GM21723 (cell line): Measurements from ENCODE around the gene CYB5A.
"Not testable (repeated sequence)": the region's sequence is repeated elsewhere in the genome, so short reads cannot be mapped to it uniquely, and the experiment has no call there.

Source experiments
- ATAC-seq: cut with Tn5 transposase; IDR thresholded peaks from one replicate; pipeline ENCODE4 v1.9.1; 2021; ENCODE audit warnings: mild to moderate bottlenecking, moderate library complexity; ENCODE audit not compliant: unreplicated experiment

The CYB5A gene, protein sequence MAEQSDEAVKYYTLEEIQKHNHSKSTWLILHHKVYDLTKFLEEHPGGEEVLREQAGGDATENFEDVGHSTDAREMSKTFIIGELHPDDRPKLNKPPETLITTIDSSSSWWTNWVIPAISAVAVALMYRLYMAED

DNA sequence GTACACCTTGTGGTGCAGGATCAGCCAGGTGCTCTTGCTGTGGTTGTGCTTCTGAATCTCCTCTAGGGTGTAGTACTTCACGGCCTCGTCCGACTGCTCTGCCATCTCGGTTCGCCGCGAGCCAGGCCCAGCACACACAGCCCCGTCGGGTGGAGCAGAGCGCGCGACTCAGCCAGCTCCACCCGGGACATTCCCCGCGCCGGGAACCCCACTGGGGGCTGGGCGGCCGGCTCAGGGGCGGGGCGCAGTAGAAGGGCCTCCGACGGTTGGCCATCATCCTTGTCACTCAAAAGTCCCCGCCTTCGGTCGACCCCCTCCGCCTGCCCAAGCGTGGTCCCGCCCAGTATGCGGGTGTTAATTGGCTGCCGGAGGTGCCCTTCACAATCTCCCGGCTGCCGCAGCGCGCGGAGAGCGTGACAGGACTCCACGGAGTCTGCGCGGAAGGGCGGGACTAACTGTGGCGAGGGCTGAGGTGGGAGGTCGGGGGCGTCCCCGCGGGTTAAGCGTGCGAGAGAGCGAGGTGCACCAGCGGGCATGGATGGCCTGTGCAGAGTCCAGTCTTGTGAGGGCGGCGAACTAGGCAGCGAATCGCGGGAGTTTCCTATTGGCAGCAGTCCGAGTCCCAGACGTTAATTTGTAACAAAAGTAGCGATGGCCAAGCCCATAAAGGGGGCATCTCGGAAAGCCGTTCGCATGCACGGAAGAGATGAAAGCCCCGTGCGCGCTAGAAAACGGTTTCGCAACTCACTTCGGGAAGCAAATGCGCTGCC, at the start of gene CYB5A:
CYB5A (minus strand) TSS at position 193 of the 770 bp plus-strand sequence; CDS start at position 105, 88 bp downstream.
- ATAC-seq, result peak; percentile 99

DNA sequence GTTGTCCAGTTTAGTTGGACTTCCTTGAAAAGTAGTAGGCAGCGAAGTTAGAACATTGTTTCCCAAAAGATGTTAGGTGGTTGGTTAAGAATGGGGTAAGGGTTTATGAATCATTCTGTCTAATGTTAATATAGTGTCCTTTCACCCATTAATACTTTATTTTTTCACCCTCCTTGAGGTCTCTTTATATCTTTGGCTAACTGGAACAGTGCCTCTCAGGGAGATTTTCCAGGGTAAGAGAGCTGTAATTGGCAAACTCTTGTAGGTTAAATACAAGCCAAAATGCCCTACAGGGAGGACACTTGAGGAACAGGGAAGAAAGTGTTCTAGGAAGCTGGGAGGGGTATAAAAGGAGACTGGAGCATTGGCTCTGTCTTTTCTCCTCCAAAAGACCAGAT, 46.1 kb upstream of the CYB5A start:
- ATAC-seq, result no peak

DNA sequence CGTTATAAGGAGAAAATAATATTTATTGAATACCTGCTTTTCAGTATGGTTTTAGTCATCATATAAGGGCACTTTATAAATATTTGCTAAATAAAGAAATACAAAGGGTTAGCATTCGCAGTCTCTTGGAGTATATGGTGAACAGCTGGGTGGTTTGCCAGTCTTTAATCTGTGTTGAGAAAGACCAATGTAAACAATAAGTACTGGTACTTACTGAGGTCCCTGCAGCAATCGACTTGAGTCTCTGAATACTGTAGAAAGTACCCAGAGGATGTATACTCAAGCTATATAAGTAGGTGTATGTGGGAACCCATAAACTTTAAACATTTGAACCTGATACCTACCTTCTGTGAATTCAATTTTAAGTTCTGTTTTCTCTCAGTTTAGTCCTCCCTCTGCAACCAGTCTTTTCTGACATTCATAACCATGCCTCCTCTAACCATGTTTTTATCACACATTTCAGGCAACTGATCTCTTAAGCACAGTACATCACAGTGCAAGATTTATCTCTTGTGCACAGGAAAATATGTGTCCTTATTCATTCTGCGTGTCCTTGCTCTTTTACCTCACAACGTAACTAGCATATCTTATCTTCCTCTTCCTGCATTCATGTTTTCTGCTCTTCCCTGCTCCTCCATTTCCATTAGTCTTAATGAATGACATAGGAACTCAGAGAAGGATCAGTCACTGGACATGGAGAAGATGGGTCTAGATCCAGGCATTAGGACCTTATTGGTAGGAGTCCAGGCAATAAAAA, 45.6 kb upstream of the CYB5A start:
- no peak for ATAC-seq

DNA sequence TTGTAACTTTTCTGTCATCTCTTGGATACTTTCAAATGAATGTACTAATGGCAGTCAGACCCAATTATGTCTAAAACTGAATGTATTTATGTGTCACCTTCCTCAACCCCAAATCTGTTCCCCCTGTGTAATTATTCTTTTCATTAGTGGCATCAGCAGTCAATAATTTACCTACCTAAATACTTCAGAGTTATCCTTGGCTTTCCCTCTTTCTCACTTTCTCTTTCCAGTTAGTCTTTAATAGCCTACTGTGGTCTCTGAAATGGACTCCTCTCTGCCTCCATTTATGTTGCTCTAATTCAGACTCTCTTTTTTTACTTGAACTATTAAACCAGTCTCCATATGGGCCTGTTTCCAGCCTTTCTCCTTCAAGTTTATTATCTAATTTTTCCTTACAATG, 44.9 kb upstream of the CYB5A start:
- no peak for ATAC-seq

DNA sequence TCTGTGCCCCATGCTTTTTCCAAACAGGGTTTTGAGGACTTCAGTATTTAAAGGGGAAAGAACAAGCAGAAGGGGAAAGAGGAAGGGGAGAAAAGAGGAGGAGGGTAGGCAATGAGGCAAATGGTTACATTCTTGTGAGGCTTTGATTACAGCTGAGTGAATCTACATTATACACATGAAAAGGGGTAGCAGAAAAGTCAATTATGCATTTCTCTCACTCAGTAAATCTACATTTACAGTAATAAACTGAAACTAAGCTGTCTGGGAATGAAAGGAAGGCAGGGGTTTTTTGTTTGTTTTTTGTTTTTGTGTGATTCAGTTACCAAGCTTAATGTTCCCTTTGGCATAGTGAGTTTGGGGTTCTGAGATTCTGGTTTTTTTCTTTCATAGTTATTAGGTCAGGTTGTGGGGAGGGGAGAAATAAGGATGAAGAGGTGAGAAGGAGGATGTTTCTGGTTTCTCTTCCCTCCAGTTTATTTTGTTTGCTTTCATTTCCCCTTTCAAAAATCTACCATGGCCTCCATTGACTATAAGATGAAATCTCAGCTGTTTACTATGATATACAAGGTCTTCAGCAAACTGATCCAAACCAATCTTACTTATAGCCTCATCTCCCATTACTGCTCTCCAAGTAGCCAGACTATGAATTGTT, 42.6 kb upstream of the CYB5A start:
- ATAC-seq, result peak; percentile 60

DNA sequence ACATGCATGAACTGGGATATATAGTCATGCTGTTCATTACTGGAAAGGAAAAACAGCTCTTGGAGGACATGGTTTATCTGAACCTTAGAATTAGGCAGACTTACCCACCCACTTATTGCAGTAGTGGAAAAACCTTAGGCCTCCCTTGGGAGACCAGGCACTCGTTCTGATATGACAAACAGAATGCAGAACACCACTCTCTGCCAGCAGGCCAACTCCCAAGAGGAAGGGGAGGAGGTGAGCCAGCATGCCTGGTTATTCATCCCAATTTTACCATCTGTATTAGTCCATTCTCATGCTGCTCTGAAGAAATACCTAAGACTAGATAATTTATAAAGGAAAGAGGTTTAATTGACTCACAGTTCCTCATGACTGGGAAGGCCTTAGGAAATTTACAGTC, 41.3 kb upstream of the CYB5A start:
- no peak for ATAC-seq

DNA sequence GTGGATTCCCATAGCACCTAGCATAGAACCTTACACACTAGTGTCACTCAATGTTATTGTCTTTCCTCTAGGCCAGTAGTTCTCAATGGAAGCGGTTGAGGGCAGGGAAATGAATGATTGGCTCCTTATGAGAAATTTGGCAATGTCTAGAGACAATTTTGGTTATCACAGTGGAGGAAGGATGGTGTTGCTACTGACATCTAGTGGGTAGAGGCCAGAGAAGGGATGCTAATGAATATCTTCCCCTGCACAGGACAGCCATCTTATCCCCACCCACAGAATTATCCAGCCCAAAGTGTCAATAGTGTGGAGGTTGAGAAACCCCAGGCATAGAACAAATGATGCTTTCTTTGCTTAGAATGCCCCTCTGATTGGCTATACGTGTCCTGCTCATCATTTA, 39.6 kb upstream of the CYB5A start:
- no peak for ATAC-seq

DNA sequence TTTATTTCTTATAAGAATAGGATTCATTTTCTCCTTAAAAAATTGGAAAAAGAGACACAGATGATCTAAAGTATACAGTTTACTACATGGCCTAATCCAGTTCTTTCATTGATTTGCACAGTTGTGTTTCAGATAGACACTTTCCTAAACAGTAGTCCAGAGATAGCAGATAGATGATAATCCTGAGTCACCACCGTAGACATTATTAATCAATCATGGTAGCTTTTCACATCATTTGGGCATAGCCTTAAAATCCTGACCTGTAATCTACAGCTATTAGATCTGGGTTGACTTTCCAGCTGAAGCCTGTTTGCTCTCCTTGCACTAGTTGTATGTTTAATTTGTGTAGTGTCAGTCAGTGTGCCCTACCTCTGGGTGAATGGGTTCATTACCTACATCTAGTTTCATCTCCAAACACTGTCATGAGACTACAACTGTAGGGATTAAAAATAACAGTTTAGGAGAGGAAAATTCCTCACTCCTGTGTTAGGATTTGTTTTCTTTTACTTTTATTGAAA, 38.0 kb upstream of the CYB5A start:
- no peak for ATAC-seq

DNA sequence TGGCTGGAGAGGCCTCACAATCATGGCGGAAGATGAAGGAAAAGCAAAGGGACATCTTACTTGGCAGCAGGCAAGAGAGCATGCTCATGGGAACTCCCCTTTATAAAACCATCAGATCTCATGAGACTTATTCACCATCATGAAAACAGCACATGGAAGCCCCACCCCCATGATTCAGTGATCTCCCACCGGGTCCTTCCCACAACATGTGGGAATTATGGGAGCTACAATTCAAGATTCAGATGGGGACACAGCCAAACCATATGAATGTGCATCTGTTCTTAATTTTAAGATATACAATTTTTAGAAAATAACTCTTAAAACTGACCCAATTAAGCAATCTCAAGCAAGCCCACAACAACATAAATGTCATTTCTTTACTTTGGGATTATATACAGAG, 36.4 kb upstream of the CYB5A start:
- no peak for ATAC-seq

DNA sequence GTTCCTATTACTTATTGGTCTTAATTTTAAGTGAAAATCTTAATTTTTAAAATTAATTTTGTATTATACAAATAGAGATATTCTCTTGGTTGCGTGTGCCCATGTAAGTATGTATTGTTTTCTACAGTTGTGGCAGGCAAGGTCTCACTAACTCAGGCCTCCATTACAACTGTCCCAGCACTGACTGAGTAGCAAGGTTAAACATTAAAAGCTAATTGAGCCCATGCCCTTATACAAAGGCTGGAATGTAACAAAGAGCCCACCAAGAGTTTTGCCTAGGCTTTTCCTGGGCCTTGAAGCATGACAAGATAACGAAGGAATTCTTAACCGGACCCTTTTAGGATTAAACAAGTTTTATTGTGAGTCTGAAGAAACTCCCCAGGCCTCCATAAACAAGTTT, 35.0 kb upstream of the CYB5A start:
- ATAC-seq, result not testable (repeated sequence)

DNA sequence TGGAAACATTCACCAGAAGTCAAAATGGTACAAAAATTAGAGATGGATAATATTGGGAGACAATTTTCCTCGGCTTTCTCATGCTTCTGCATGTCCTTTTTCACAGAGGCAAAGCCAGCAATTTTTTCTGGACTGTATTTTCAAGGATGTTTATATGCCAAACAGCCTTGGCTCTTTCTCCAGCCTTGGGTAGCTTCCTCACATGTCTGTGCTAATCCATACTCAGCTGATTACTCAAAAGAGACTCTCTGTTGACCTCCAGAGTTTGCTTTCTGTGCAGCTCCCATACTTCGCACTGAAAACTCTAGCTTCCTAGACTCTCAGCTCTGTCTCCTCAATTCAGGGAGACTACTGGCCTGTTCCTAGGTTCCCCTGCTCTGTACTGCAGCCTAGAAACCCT, 34.5 kb upstream of the CYB5A start:
- ATAC-seq, result no peak

DNA sequence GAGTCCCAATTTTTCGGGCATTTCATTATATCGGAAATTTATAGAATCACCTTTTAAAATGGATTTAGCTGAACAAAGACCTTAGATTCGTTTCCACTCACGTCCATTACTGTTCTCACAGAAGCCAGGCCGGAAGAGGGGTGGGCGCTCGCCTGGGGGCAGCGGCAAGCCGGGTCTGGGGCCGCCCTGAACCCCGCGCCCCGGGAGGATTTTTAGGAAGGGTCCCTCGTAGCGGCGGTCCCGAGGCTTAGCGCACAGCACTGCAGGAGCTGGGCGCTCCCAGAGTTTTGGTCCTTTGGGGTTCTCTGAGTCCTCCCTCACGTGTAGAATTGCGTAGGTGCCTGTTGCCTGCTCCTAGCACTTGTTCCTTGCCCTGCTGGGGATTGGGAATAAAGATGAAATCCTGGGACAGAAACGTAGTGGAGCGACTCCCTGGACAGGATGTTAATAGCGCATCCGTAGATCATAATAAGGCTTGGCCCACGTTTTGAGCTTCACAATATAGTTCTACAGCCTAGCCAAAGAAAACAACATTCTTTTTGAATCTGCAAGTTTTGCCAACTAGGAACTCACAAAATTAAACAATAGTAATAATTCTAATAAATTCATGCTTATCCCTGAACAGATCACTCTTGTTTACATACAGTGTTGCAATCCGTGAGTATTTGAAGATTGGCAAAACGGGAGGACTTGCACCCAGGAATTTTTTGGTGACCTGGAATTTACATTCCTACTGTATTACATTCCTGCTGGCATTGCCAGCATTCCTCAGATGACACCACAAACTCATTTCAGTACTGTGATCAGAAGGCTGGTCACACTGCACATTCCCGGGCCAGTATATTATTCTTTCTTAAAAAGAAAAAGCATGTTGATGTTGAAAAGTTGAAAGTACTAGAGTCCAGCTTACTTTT, 24.8 kb upstream of the CYB5A start:
- no peak for ATAC-seq

DNA sequence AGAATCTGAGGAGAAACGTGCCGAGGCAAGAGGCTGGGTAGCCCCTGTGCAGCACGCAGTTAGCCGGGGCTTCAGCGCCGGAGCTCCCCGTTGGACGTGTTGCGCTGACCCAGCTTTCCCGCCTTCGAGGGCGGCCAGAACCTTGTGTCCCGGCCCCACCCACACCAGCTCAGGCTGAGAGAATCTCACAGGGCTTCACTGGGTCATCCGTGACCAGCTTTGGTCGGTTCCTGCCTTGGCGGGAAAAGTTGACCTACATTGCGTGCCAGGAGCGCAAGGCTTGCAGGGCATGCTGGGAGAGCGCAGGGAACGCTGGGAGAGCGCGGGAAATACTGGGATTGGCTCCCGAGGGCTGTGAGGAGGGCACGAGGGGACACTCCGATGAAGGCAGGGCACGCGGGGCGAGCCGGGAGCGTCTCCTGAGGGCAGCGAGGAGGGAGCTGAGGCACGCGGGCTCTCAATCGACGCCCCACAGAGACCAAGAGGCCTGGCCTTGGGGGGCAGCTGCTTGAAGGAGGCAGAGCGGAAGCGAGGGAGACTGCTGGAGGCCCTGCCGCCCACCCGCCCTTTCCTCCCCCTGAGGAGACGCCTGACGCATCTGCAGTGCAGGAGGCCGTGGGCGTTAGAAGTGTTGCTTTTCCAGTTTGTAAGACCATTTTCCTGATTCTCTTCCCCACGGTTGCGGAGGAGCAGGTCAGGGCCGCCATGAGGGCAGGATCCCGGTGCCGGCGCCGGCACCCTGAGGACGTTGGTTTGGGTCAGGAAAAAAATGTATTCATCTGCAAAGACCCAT, 23.9 kb upstream of the CYB5A start, which contains the start of gene C18orf63:
C18orf63 (plus strand) TSS at position 376 of the 793 bp plus-strand sequence. CDS start 2,027 bp downstream, outside the sequence.
- no peak for ATAC-seq

DNA sequence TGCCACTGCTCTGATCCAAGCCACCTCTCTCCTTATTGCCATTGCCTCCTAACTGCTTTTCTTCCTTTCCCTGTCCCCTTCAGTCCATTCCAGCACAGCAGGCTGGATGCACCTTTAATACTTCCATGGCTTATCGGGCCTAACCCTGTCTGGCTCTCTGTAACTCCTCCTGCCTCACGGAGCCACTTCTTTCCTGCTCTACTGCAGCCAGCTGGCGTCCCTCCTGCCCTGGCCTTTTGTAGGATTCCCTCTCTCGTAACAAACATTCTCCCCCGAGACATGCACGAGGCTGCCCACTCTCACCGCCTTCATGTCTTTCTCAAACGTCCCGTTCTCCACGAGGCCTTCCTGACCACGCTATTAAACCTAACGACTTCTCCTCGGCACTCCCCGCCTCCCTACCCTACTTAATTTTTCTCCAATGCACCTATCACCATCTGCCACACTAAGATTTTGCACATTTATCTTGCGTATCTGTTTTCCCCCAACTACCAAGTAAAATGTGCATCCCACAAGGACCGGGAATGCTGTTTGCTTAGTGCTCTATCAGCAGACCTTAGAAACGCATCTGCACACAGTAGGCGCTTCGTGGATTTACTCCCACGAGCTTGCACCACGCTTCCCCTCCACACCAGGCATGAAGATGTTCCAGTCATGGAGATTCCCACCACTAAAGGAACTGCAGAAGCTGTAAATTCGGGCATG, 23.1 kb upstream of the CYB5A start:
- no peak for ATAC-seq

DNA sequence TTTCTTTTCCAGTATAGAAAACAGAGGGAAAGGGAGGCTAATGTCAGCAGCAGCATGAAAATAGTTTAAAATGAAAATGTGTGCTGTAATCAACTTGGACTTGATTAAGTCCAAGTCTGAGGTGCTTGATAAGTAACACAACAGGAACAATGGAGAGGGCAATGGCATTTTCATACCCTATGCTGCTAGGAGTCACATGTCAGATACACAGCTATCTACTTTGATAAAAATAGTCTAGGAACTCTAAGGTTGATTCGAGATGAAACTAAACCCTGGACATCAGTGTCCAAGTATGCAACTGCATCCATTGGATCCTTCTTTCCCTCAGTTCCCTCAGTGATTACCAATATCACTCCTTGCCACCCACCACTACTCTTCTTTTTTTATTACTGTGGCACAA, 19.2 kb upstream of the CYB5A start:
- ATAC-seq, result no peak

DNA sequence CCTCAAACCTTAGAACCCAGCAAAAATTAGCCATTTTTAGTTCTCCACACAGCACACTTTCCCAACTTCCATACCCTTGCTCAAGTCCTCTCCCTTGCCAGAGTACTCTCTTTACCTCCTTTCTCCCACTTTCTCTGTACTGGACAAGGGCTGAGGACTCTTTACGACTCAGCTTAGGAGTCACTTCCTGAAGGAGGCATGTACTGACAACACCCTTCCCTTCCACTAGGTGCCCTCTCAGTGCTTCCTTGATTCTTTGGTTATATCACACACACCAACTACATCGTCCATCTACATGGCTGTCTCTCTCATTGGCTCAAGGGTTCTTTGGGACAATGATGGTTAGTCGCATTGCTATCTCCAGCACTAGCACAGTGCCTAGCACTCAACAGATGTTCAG, 18.6 kb upstream of the CYB5A start:
- no peak for ATAC-seq

DNA sequence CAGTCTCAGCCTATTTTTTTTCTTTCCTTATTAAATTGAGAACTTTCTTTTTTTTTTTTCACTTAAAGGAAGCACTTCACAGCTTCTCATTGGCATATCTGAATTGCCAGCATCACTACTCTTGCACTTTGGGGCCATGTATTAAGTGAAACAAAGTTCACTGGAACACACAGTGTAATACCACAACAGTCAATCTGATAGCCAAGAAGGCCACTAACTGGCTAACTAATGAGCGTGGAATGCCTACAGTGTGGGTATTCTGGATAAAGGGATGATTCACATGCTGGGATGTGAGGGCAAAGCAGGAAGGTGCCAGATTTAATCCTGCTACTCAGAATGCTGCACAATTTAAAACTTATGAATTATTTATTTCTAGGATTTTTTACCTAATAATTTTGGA, 12.2 kb upstream of the CYB5A start:
- no peak for ATAC-seq

DNA sequence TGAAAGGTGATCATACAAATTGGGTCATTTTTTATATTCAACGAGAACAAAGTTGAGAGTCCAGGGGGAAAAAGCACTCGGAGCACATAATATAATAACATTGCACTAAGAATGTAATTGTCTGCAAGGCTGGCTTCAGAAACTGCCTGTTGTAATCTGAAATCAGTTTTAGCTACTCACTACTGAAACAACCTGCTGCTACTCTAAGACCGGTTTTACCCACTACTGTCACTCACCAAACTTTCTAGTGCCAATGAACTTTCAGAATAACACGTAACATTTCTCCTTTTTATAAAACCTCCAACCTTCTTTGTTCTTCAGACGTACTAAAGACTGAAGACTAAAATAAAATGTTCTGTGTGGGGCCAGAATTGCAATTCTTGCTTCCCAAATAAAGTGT, 11.5 kb upstream of the CYB5A start:
- ATAC-seq, result no peak

DNA sequence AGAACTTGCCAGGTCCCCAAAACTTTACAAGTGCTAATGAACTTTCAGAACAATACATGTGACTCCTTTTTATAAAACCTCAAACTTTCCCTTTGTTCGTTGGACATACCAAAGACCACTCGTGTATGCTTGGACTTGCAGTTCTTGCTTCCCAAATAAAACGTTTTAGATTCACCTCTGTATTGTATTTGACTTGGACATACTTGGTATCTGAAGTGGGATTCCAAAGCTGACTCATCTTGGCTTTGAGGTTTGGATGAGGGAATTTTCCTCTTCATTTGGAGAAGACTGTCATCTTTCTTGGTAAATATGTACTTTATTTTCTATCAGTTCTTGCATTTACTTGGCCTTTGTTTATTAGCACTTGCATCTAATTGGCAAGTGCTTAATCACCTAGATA, 8.0 kb upstream of the CYB5A start:
- ATAC-seq, result no peak
